Common myeloid progenitor, CD34-positive (primary cell): ENCODE results near the gene ITGA7.

Experiments
- CTCF ChIA-PET: fragments of 350-600 bp; sonication (Branson Sonifier 250); formaldehyde crosslinking; loops from one replicate; lab custom pipeline; 2021; ENCODE audit warnings: antibody characterized with exemption; lab: Charles Lee
- POLR2A ChIA-PET: fragments of 350-600 bp; sonication (Branson Sonifier 250); formaldehyde crosslinking; loops from one replicate; lab custom pipeline; 2021; ENCODE audit warnings: antibody characterized with exemption; lab: Charles Lee
- DNase-seq, 3 donors: peaks; one replicate each; pipeline versions ENCODE4 v3.0.0 to v3.0.0-alpha.2; 2013
- H3K27ac ChIP-seq, 2 experiments: 1 replicate in 1 of 2; 2 replicates in 1 of 2; pipeline ENCODE4 v1.7.0; 2013; ENCODE audit warnings: inconsistent platforms in 2 of 2, low read length in 2 of 2, mild to moderate bottlenecking in 2 of 2, low read depth in 1 of 2, moderate library complexity in 1 of 2; ENCODE audit not compliant: severe bottlenecking in 2 of 2, insufficient read depth in 1 of 2, poor library complexity in 1 of 2
- H3K27me3 ChIP-seq, 5 experiments: replicated peaks in 2 of 5; 1 replicate in 3 of 5; 2 replicates in 2 of 5; pipeline versions ENCODE4 v1.6.1 to v1.7.0; 2013; ENCODE audit warnings: low read length in 4 of 5, mild to moderate bottlenecking in 2 of 5, moderate library complexity in 2 of 5, inconsistent platforms in 1 of 5; ENCODE audit not compliant: insufficient read depth in 5 of 5, control insufficient read depth in 4 of 5
- H3K36me3 ChIP-seq, 4 experiments: 1 replicate in 2 of 4; 2 replicates in 2 of 4; pipeline versions ENCODE4 v1.6.1 to v1.7.0; 2013; ENCODE audit warnings: low read length in 3 of 4, control low read depth in 1 of 4, mild to moderate bottlenecking in 1 of 4; ENCODE audit not compliant: control insufficient read depth in 4 of 4, insufficient read depth in 4 of 4
- H3K4me1 ChIP-seq, 4 experiments: 1 replicate in 3 of 4; 2 replicates in 1 of 4; pipeline versions ENCODE4 v1.6.1 to v1.7.1; 2013; ENCODE audit warnings: low read length in 3 of 4, mild to moderate bottlenecking in 3 of 4, control low read depth in 1 of 4, inconsistent platforms in 1 of 4, moderate library complexity in 1 of 4; ENCODE audit not compliant: control insufficient read depth in 4 of 4, insufficient read depth in 4 of 4; ENCODE audit errors: control extremely low read depth in 1 of 4
- H3K4me3 ChIP-seq, 7 experiments: 1 replicate in 4 of 7; 2 replicates in 3 of 7; pipeline versions ENCODE4 v1.5.1 to v1.7.0; 2013; ENCODE audit warnings: mild to moderate bottlenecking in 7 of 7, low read length in 6 of 7, moderate library complexity in 6 of 7, inconsistent platforms in 2 of 7, low read depth in 2 of 7, control low read depth in 1 of 7; ENCODE audit not compliant: insufficient read depth in 4 of 7, control insufficient read depth in 1 of 7; ENCODE audit errors: extremely low read depth in 1 of 7
- H3K9me3 ChIP-seq, 5 experiments: 1 replicate in 4 of 5; 2 replicates in 1 of 5; pipeline versions ENCODE4 v1.6.1 to v1.7.1; 2013; ENCODE audit warnings: low read length in 4 of 5, mild to moderate bottlenecking in 2 of 5, inconsistent platforms in 1 of 5, low read depth in 1 of 5, moderate library complexity in 1 of 5; ENCODE audit not compliant: control insufficient read depth in 4 of 5, insufficient read depth in 2 of 5; ENCODE audit errors: control extremely low read depth in 1 of 5
- WGBS: methylation state at CpG from one replicate; pipeline ENCODE4 v1.1.5; 2013; ENCODE audit not compliant: insufficient coverage; 5-methylcytosine and 5-hydroxymethylcytosine counted together

ITGA7 gene

DNA sequence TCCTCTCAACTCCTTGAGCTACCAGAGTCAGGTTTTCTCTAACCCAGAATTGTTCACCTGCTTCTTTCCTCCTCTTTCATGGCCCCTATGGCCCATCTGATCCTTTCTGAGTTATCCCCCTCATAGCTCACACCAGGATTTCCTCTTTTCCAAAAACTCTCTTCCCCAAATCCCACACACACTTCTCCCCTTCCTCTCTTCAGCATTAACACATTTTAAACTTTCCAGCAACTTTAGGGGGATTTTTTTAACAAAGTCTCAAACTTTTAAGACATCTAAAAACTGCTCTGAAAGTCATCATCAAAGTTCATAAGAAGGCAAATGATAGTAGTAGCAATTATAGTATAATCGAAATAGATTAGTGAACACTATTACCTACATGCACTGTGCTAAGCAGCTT lies 63.1 kb downstream of the ITGA7 start:
- ChIA-PET POLR2A (no interaction called here), CTCF (interaction anchor here (1.2 to 6.9 kb wide), 5 partner anchors 12 to 71 kb away, joined by 3 to 87 read pairs (median 5); partner anchors contain the start of gene BLOC1S1)
- WGBS: no CpG with 5 or more reads among the region's 1 CpG
- no peaks in the 10 kb centered on the region for H3K27me3 ChIP-seq
- no peaks in the 10 kb centered on the region for H3K9me3 ChIP-seq
- no peaks in the 10 kb centered on the region for H3K36me3 ChIP-seq
- no peak for DNase-seq
- H3K27ac ChIP-seq: no peak overlapping the region
- peaks cover 0 to 32% (median 11%) of the 10 kb centered on the region in 4 experiments for H3K4me1 ChIP-seq
- H3K4me3 ChIP-seq: no peak overlapping the region

DNA sequence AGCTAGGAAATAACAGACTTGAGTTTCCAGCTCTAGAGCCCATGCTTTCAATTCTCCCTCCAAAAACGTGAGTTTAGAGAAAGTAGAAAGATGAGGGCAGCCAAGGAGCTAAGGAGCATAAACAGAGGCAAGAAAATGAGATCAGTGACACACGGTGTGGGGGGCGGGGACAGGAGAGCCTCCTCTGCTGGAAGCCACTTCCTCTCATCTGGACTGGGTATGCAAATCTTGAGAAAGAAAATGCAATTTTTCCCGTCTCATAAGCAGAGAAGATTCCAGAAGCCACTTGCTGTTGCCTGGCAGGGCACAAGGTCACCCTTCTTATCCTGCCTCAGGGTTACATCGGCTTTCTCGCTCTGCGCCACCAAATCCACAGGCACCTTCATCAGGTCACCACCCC lies 65.0 kb downstream of the ITGA7 start:
- H3K36me3 ChIP-seq: no peaks in the 10 kb centered on the region
- CTCF ChIA-PET: interaction anchor here (0.9 to 6.9 kb wide), 2 partner anchors 14 to 81 kb away, joined by 3 to 87 read pairs; no protein-coding TSS in a partner anchor
- peak in 2 of 3 donors; percentile 28 to 35 for DNase-seq
- POLR2A ChIA-PET: no interaction called here
- no peak overlapping the region for H3K27ac ChIP-seq
- no peaks in the 10 kb centered on the region for H3K27me3 ChIP-seq
- peaks cover 0 to 32% (median 11%) of the 10 kb centered on the region in 4 experiments for H3K4me1 ChIP-seq
- H3K4me3 ChIP-seq: no peak overlapping the region
- no peaks in the 10 kb centered on the region for H3K9me3 ChIP-seq
- 87% methylated on average over 6 of the region's 7 CpGs for WGBS

- no peaks in the 10 kb centered on the region for H3K9me3 ChIP-seq
- DNase-seq: peak in 2 of 3 donors; percentile 63 to 74
- H3K36me3 ChIP-seq: no peaks in the 10 kb centered on the region
- CTCF ChIA-PET: interaction anchor here (0.9 to 6.9 kb wide), 3 partner anchors 14 to 82 kb away, joined by 3 to 87 read pairs (median 4); no protein-coding TSS in a partner anchor
- no peak overlapping the region for H3K27ac ChIP-seq
- POLR2A ChIA-PET: no interaction called here
- no CpG with 5 or more reads among the region's 2 CpGs for WGBS
- H3K4me3 ChIP-seq: no peak overlapping the region
- H3K4me1 ChIP-seq: peaks cover 0 to 32% (median 11%) of the 10 kb centered on the region in 4 experiments
- H3K27me3 ChIP-seq: no peaks in the 10 kb centered on the region
Measured at GRCh38 chr12:55642267-55642666, 65.4 kb downstream of the ITGA7 start.

- Histone ChIP-seq H3K36me3 (no peaks in the 10 kb centered on the region), H3K9me3 (no peaks in the 10 kb centered on the region), H3K4me1 (peaks cover 0 to 31% (median 11%) of the 10 kb centered on the region in 4 experiments), H3K27me3 (no peaks in the 10 kb centered on the region), H3K4me3 (no peak overlapping the region), H3K27ac (no peak overlapping the region)
- WGBS: 94% methylated on average over 7 of the region's 7 CpGs
- CTCF ChIA-PET: interaction anchor here (1.4 to 6.9 kb wide), 2 partner anchors 13 to 15 kb away, joined by 4 to 87 read pairs; no protein-coding TSS in a partner anchor
- no peak for DNase-seq
- POLR2A ChIA-PET: no interaction called here
Measured at GRCh38 chr12:55641595-55641994, 66.1 kb downstream of the ITGA7 start.

GRCh38 chr12:55637467-55637866 lies 70.2 kb downstream of the ITGA7 start:
- Histone ChIP-seq H3K36me3 (no peaks in the 10 kb centered on the region), H3K27me3 (no peaks in the 10 kb centered on the region), H3K4me3 (no peak overlapping the region), H3K9me3 (no peaks in the 10 kb centered on the region), H3K4me1 (peaks cover 0 to 17% (median 7%) of the 10 kb centered on the region in 4 experiments), H3K27ac (no peak overlapping the region)
- 94% methylated on average over 9 of the region's 15 CpGs for WGBS
- ChIA-PET POLR2A (no interaction called here), CTCF (no interaction called here)
- DNase-seq: no peak

DNA sequence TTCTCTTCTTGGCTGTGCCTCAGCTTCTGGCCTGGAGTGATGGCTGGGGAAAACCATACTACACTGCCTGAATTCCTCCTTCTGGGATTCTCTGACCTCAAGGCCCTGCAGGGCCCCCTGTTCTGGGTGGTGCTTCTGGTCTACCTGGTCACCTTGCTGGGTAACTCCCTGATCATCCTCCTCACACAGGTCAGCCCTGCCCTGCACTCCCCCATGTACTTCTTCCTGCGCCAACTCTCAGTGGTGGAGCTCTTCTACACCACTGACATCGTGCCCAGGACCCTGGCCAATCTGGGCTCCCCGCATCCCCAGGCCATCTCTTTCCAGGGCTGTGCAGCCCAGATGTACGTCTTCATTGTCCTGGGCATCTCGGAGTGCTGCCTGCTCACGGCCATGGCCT lies 70.9 kb downstream of the ITGA7 start, which contains the start of gene OR10P1:
Gene OR10P1, plus strand, starts transcription at position 40 of the 400 bp plus-strand sequence. Its CDS starts 0 bp downstream, at position 40.
- POLR2A ChIA-PET: no interaction called here
- Histone ChIP-seq H3K4me3 (no peak within 1 kb of the TSS), H3K27me3 (no peaks in the 10 kb centered on the region), H3K4me1 (peaks cover 0 to 11% (median 2%) of the 10 kb centered on the region in 4 experiments), H3K9me3 (no peaks in the 10 kb centered on the region), H3K27ac (no peak within 1 kb of the TSS), H3K36me3 (no peaks in the 10 kb centered on the region)
- CTCF ChIA-PET: interaction anchor here (1.2 kb wide), 1 partner anchor 9 kb away, joined by 5 read pairs; no protein-coding TSS in a partner anchor
- 94% methylated on average over 6 of the region's 6 CpGs for WGBS
- DNase-seq: no peak

DNA sequence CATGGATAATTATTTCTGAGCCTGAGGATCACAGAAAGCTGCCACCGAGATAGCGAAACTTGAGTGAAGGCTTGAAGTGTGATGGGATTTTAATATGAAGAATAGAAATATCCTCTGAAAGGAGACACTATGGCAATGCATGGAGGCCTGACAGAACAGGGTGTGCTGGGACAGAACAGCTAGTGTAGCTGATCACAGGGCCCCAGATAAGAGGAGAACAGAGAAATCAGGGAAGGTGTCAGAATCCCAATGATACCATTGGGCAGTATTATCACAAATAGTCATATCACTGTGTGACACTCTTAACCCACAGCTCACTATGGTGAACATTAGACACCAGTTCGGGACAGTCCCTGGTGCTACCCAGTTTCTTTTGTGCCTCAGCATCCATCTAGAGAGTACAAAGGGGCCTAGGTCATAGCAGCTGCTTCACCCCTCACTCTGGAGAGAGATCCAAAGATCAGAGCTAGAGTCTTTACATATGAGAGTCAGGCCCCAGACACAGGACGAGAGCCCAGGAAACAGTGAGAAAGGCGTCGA lies 71.5 kb downstream of the ITGA7 start:
- Histone ChIP-seq H3K4me3 (no peak overlapping the region), H3K27ac (no peak overlapping the region), H3K36me3 (no peaks in the 10 kb centered on the region), H3K27me3 (no peaks in the 10 kb centered on the region), H3K4me1 (peaks cover 0 to 4% (median 0%) of the 10 kb centered on the region in 4 experiments), H3K9me3 (no peaks in the 10 kb centered on the region)
- DNase-seq: no peak
- WGBS: 95% methylated on average over 6 of the region's 6 CpGs
- ChIA-PET CTCF (interaction anchor here (1.0 to 1.2 kb wide), 2 partner anchors 10 to 20 kb away, joined by 4 to 5 read pairs; no protein-coding TSS in a partner anchor), POLR2A (no interaction called here)
